CD14-positive monocyte (primary cell): ENCODE data around the gene LDLRAD4. TPM values are rescaled to one million over a fixed set of nuclear protein-coding genes. Genes with fewer than 3 reads are reported as not detected.

Source experiments
- DNase-seq, 3 donors: peaks; one replicate each; pipeline ENCODE4 v3.0.0-alpha.2; 2011 to 2022
- H2AFZ ChIP-seq: 2 replicates; pipeline ENCODE4 v1.6.0; 2012; ENCODE audit warnings: mild to moderate bottlenecking, low read depth, low read length, inconsistent platforms; ENCODE audit not compliant: insufficient read depth, poor library complexity, severe bottlenecking
- H3K27ac ChIP-seq, 2 donors: 1 replicate in 1 of 2; 2 replicates in 1 of 2; pipeline ENCODE4 v1.5.1; 2012 to 2013; ENCODE audit warnings: low read length in 2 of 2, control low read depth in 1 of 2, inconsistent platforms in 1 of 2, low read depth in 1 of 2, mild to moderate bottlenecking in 1 of 2
- H3K27me3 ChIP-seq, 2 donors: one replicate each; pipeline versions ENCODE4 v1.6.0 to v1.6.1; 2011 to 2013; ENCODE audit warnings: low read length in 2 of 2; ENCODE audit not compliant: control insufficient read depth in 2 of 2, insufficient read depth in 2 of 2
- H3K36me3 ChIP-seq, 2 donors: replicated peaks in 1 of 2; 1 replicate in 1 of 2; 2 replicates in 1 of 2; pipeline versions ENCODE4 v1.5.1 to v1.6.1; 2012 to 2013; ENCODE audit warnings: low read length in 2 of 2, control low read depth in 1 of 2, inconsistent platforms in 1 of 2, mild to moderate bottlenecking in 1 of 2; ENCODE audit not compliant: insufficient read depth in 2 of 2, control insufficient read depth in 1 of 2
- H3K4me1 ChIP-seq, 2 donors: 1 replicate in 1 of 2; 2 replicates in 1 of 2; pipeline versions ENCODE4 v1.5.1 to v1.6.1; 2012 to 2013; ENCODE audit warnings: low read length in 2 of 2, control low read depth in 1 of 2, inconsistent platforms in 1 of 2, mild to moderate bottlenecking in 1 of 2, moderate library complexity in 1 of 2; ENCODE audit not compliant: insufficient read depth in 2 of 2, control insufficient read depth in 1 of 2
- H3K4me2 ChIP-seq: replicated peaks from 2 replicates; pipeline ENCODE3; 2012; ENCODE audit warnings: low read length, moderate library complexity, mild to moderate bottlenecking; ENCODE audit not compliant: poor library complexity, severe bottlenecking; ENCODE audit errors: extremely low read depth
- H3K4me3 ChIP-seq, 3 experiments: fragments of 200-600 bp in 1 of 3; sonication (generic) in 1 of 3; replicated peaks in 1 of 3; 1 replicate in 2 of 3; 2 replicates in 1 of 3; pipeline ENCODE4 v1.5.1; 2011 to 2013; ENCODE audit warnings: low read length in 3 of 3, mild to moderate bottlenecking in 3 of 3, control low read depth in 2 of 3, low read depth in 2 of 3, inconsistent platforms in 1 of 3, moderate library complexity in 1 of 3
- H3K79me2 ChIP-seq: 2 replicates; pipeline ENCODE4 v1.6.0; 2012; ENCODE audit warnings: mild to moderate bottlenecking, control low read depth, inconsistent platforms, low read length, moderate library complexity; ENCODE audit not compliant: insufficient read depth
- H3K9ac ChIP-seq: 2 replicates; pipeline ENCODE4 v1.6.0; 2017; ENCODE audit warnings: low read length, mild to moderate bottlenecking; ENCODE audit not compliant: insufficient read depth, poor library complexity, severe bottlenecking
- H3K9me3 ChIP-seq, 2 donors: replicated peaks in 1 of 2; 1 replicate in 1 of 2; 2 replicates in 1 of 2; pipeline versions ENCODE4 v1.5.1 to v1.6.1; 2012 to 2013; ENCODE audit warnings: low read length in 2 of 2, control low read depth in 1 of 2; ENCODE audit not compliant: control insufficient read depth in 1 of 2, insufficient read depth in 1 of 2
- H4K20me1 ChIP-seq: 2 replicates; pipeline ENCODE4 v1.6.0; 2012; ENCODE audit warnings: mild to moderate bottlenecking, low read length, control low read depth, moderate library complexity; ENCODE audit not compliant: insufficient read depth
- H3K27ac Mint-ChIP-seq, 7 donors: one replicate each; pipeline ENCODE4 v1.8.0; 2020; ENCODE audit warnings: mild to moderate bottlenecking in 7 of 7, mixed read lengths in 7 of 7, moderate library complexity in 6 of 7, inconsistent platforms in 2 of 7
- H3K27me3 Mint-ChIP-seq, 3 donors: one replicate each; pipeline ENCODE4 v1.8.0; 2021 to 2022; ENCODE audit warnings: low read depth in 3 of 3, mild to moderate bottlenecking in 3 of 3, mixed read lengths in 3 of 3, moderate library complexity in 3 of 3, inconsistent platforms in 1 of 3
- H3K36me3 Mint-ChIP-seq, 2 donors: one replicate each; pipeline ENCODE4 v1.8.0; 2020; ENCODE audit warnings: mixed read lengths in 2 of 2, inconsistent platforms in 1 of 2, mild to moderate bottlenecking in 1 of 2
- H3K4me1 Mint-ChIP-seq: one replicate; pipeline ENCODE4 v1.8.0; 2020; ENCODE audit warnings: mild to moderate bottlenecking, mixed read lengths
- H3K4me3 Mint-ChIP-seq, 2 donors: one replicate each; pipeline ENCODE4 v1.8.0; 2020; ENCODE audit warnings: mild to moderate bottlenecking in 2 of 2, mixed read lengths in 2 of 2, moderate library complexity in 1 of 2
- H3K9me3 Mint-ChIP-seq, 7 donors: one replicate each; pipeline ENCODE4 v1.8.0; 2020 to 2022; ENCODE audit warnings: mixed read lengths in 7 of 7, mild to moderate bottlenecking in 6 of 7, moderate library complexity in 6 of 7, inconsistent platforms in 2 of 7
- WGBS: methylation state at CpG from one replicate; pipeline ENCODE4 v1.1.5; 2013; ENCODE audit warnings: missing lambda C conversion rate; ENCODE audit not compliant: insufficient coverage; 5-methylcytosine and 5-hydroxymethylcytosine counted together
- intact Hi-C, 2 donors: fragments of 100-400 bp; cut with micrococcal nuclease; formaldehyde crosslinking; loops; one replicate each; pipeline versions ENCODE4 v1.15.0 to v1.15.1; 2023
- polyA plus RNA-seq, 3 donors: library from polyadenylated mRNA; depleted of rRNA in 1 of 3; unstranded in 2 of 3; stranded (reverse) in 1 of 3; fragments of 300-500 nt in 2 of 3; fragments of >200 nt in 1 of 3; fragmentation: Illumina TruSeq in 2 of 3; gene quantifications; 1 replicate in 2 of 3; 2 replicates in 1 of 3; pipeline ENCODE4 v1.2.3, GENCODE V29; 2012 to 2021
- TF ChIP-seq, protein P1 (sequence below): fragments of 200-600 bp; IDR thresholded peaks from one replicate; pipeline ENCODE4 v1.8.0; 2022; ENCODE audit warnings: antibody characterized with exemption, mild to moderate bottlenecking

Gene LDLRAD4
- polyA plus RNA-seq, 3 donors, result 13.5 to 15.4 (median 13.8) TPM

DNA sequence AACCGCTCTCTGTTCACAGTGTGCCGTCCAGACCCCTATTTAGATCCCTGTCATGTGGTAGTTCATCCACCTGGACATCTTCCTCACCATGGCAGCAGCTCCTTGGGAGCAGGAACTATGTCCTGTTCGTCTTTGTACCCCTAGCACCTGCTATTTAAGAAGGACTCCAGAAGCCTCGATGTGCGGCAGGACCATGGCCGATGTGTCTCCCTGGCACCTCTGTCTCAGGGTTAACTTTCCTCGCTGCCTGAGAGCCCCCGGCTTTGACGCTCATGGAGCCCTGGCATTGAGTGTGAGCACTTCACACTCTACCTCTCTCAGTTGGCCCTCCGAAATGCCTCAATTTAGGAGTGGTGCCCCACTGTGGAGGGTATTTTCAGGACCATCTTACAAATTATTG is 355.8 kb downstream of the LDLRAD4 start:
- TF ChIP-seq, protein P1, sequence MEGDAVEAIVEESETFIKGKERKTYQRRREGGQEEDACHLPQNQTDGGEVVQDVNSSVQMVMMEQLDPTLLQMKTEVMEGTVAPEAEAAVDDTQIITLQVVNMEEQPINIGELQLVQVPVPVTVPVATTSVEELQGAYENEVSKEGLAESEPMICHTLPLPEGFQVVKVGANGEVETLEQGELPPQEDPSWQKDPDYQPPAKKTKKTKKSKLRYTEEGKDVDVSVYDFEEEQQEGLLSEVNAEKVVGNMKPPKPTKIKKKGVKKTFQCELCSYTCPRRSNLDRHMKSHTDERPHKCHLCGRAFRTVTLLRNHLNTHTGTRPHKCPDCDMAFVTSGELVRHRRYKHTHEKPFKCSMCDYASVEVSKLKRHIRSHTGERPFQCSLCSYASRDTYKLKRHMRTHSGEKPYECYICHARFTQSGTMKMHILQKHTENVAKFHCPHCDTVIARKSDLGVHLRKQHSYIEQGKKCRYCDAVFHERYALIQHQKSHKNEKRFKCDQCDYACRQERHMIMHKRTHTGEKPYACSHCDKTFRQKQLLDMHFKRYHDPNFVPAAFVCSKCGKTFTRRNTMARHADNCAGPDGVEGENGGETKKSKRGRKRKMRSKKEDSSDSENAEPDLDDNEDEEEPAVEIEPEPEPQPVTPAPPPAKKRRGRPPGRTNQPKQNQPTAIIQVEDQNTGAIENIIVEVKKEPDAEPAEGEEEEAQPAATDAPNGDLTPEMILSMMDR, result no peak
- intact Hi-C loops, result loop anchor here in 1 of 2 donors (10.0 kb wide), 1 partner anchor 360 kb away; the partner anchor contains the start of gene LDLRAD4
- H3K4me1 ChIP-seq, result peaks cover 35 to 45% of the 10 kb centered on the region in 2 donors
- Mint-ChIP-seq H3K36me3 (peaks cover 13 to 20% of the 10 kb centered on the region in 2 donors), H3K9me3 (no peaks in the 10 kb centered on the region), H3K4me1 (peaks cover 42% of the 10 kb centered on the region), H3K27me3 (peaks cover 0 to 2% (median 1%) of the 10 kb centered on the region in 3 donors), H3K4me3 (no peak overlapping the region), H3K27ac (peak overlapping the region in 1 of 7 donors; percentile 32)
- H3K36me3 ChIP-seq, result no peaks in the 10 kb centered on the region
- H3K79me2 ChIP-seq, result peaks cover 14% of the 10 kb centered on the region
- DNase-seq, result no peak
- no peaks in the 10 kb centered on the region for H4K20me1 ChIP-seq
- no peak overlapping the region for H2AFZ ChIP-seq
- no peak overlapping the region for H3K9ac ChIP-seq
- H3K4me3 ChIP-seq, result no peak overlapping the region
- 93% methylated on average over 3 of the region's 10 CpGs for WGBS
- H3K27ac ChIP-seq, result no peak overlapping the region
- no peaks in the 10 kb centered on the region for H3K9me3 ChIP-seq
- H3K27me3 ChIP-seq, result no peaks in the 10 kb centered on the region
- no peak overlapping the region for H3K4me2 ChIP-seq

DNA sequence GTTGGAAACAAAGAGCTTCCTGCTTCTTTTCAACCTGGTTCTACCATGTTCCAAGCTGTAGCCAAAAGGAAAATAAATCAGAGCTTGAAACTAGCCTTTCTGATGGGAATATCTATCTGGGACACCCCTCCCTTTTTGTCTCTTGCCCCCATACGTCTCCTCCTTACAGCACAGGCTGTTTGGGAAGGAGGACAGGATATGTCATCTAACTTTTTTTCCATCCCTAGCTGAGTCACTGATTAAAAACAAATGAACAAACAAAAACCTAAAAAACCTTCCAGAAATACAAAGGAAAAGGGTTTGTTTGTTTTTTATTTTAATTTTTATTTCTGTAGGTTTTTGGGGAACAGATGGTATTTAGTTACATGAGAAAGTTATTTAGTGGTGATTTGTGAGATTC is 356.2 kb downstream of the LDLRAD4 start:
- Histone ChIP-seq H3K27me3 (no peaks in the 10 kb centered on the region), H2AFZ (no peak overlapping the region), H3K9me3 (no peaks in the 10 kb centered on the region), H3K4me1 (peaks cover 37 to 46% of the 10 kb centered on the region in 2 donors), H3K4me3 (no peak overlapping the region), H3K27ac (no peak overlapping the region), H3K9ac (no peak overlapping the region), H3K4me2 (no peak overlapping the region), H4K20me1 (no peaks in the 10 kb centered on the region), H3K79me2 (peaks cover 14% of the 10 kb centered on the region), H3K36me3 (no peaks in the 10 kb centered on the region)
- no peak for DNase-seq
- Mint-ChIP-seq H3K4me3 (no peak overlapping the region), H3K9me3 (no peaks in the 10 kb centered on the region), H3K27me3 (peaks cover 0 to 2% (median 1%) of the 10 kb centered on the region in 3 donors), H3K27ac (peak overlapping the region in 3 of 7 donors; percentile 6 to 44 (median 32)), H3K4me1 (peaks cover 45% of the 10 kb centered on the region), H3K36me3 (peaks cover 13 to 22% of the 10 kb centered on the region in 2 donors)
- intact Hi-C loops, result loop anchor here in 1 of 2 donors (10.0 kb wide), 1 partner anchor 360 kb away; the partner anchor contains the start of gene LDLRAD4
- TF ChIP-seq, protein P1, result no peak
- no CpG with 5 or more reads among the region's 1 CpG for WGBS
